D721Med (cell line): ENCODE measurements around the gene YIF1A.

Source experiments
- DNase-seq: peaks from one replicate; pipeline ENCODE4 v3.0.0; 2011; ENCODE audit warnings: low spot score; ENCODE audit not compliant: insufficient read length
- FAIRE-seq: peaks from 2 replicates; lab custom pipeline; 2011; peaks lifted over from hg19 to GRCh38; lab: Jason Lieb, UNC
- TF ChIP-seq, protein P1 (sequence below): IDR thresholded peaks from 2 replicates; pipeline ENCODE4 v1.5.1; 2012; ENCODE audit warnings: mild to moderate bottlenecking, control low read depth; ENCODE audit not compliant: insufficient read depth; ENCODE audit errors: missing control alignments

The YIF1A gene

GRCh38 chr11:66288671-66289547 lies at the start of gene YIF1A:
TSS of gene YIF1A (minus strand) at chr11:66289143. CDS start at chr11:66288985, 158 bp downstream.
- no peak for FAIRE-seq
- peak; percentile 99 for DNase-seq
- TF ChIP-seq, protein P1, sequence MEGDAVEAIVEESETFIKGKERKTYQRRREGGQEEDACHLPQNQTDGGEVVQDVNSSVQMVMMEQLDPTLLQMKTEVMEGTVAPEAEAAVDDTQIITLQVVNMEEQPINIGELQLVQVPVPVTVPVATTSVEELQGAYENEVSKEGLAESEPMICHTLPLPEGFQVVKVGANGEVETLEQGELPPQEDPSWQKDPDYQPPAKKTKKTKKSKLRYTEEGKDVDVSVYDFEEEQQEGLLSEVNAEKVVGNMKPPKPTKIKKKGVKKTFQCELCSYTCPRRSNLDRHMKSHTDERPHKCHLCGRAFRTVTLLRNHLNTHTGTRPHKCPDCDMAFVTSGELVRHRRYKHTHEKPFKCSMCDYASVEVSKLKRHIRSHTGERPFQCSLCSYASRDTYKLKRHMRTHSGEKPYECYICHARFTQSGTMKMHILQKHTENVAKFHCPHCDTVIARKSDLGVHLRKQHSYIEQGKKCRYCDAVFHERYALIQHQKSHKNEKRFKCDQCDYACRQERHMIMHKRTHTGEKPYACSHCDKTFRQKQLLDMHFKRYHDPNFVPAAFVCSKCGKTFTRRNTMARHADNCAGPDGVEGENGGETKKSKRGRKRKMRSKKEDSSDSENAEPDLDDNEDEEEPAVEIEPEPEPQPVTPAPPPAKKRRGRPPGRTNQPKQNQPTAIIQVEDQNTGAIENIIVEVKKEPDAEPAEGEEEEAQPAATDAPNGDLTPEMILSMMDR, result peak; percentile 11

DNA sequence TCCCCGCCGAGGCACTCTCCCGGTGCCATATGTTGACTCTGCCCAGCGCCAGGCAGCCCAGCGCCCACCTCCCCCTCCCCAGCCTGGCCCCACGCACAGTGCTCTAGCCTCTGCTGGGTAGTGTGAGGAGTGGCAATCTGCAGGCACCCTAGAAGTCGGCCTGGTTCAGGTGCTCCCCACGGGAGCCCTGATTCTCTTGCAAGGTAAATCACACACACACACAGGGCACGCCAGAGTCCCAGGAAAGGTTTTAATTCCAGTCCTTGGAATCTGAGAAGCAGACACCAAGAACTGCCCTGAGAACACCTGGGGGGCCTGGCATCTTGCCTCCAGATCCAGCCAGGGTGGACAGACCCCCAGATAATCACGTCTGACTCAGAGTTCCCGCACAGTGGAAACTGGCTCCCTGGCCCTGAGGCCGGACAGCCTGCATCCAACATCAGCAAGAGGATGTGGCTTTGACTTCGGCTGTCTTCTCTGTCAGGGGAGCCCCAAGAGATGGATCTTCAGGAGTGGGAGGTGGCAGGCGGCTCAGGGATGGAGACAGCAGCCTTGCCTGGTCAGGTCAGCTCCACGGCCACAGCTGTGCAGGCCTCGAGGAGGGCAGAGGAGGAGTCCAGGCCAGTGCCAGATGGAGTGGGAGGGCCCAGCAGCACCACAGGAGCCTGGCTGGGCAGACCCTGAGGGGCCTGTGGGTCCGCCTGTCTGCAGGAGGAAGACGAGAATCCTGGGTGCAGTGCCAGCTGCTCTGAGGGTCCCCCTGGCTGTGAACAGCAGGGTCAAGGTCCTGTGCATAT lies 48.4 kb upstream of the YIF1A start:
- FAIRE-seq, result no peak
- no peak for DNase-seq
- TF ChIP-seq, protein P1, result no peak

DNA sequence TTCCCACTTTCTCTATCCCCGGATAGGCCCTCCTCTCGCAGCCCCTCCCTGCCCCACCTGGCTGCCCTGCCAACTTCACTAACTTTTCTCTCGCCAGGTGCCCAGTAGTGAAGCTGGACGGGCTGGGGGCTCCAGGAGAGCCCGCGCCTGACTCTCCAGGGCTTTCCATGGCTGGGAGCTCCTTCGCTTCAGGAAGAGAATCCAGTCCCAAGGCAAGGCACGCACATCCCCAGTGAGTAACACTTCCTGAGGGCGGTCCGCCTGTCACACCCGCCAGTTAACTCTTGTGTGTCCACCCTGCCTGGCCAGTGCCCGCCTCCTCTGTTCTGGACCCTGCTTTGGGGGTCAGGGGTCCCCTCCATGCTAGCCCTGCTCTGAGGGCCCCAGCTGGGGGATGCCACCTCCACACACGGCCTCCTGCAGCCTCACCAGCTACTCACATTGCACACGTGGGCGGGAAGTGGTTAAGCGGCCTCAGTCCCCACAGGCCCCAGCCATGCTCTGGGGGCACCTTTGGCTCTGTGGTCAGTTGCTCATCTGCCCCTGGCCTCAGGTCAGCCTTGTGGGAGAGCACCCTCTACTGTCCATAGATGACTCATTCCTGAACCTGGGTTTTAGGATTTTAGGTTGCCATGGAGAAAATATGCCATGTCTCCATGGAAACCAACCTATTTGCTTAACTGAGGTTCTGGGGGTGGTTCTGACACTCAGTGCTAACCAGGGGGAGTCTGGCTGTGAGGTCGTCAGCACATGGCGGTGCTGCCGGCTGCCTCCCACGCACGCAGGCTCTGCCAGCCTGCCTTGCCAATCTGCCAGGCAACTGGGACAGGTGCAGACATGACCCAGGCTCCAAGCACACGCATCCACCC lies 47.5 kb upstream of the YIF1A start, which contains the start of gene RIN1:
Gene RIN1 (minus strand): TSS at position 201 of the 869 bp plus-strand sequence. CDS start 32 bp downstream, at position 169.
- DNase-seq (no peak), FAIRE-seq (no peak)
- TF ChIP-seq, protein P1, result peak; percentile 17

DNA sequence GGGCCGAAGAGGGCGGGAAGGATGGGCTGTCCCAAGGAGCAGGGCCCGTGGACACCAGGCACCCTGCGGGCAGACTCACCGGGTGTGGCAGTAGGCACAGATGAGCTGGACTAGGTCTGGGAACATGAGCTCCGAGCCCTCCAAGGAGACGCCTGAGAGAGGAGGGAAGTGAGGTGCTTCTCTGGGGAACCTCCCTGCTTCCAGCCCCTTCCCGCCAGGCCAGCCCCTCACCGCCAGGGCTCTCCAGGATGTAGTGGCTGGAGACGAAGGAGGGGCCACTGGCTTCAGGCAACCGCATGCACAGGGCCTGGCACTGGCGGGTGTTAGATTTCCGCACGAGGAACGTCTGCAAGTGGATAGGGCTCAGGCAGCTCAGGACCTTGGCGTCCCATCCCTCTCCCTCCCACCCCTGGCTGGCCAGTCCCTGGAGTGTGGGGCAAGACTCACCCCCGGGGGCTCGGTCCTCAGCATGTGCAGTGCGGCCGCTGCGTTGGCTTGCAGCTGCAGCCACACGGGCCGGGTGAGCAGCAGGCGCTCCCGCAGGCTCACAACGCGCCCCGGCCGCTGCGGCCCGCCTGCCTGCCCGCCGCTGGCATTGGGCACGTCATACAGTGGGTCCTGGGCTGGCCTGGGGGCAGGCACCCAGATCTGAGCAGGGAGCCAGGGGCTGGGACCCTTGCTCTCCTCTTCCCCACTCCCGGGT lies 46.7 kb upstream of the YIF1A start:
- TF ChIP-seq, protein P1, result no peak
- DNase-seq, result no peak
- FAIRE-seq, result no peak

- TF ChIP-seq, protein P1, result no peak
- no peak for FAIRE-seq
- no peak for DNase-seq
These were observed 45.9 kb upstream of the YIF1A start for GRCh38 chr11:66334605-66335442.
